Endothelial cell of umbilical vein (primary cell): Measurements from ENCODE around the gene CPPED1.

Experiments used
- EZH2 ChIP-seq: IDR thresholded peaks from 2 replicates; pipeline ENCODE4 v1.6.1; 2012; ENCODE audit warnings: borderline replicate concordance, low read depth, mild to moderate bottlenecking, moderate library complexity, low read length, inconsistent platforms; ENCODE audit not compliant: severe bottlenecking
- FOS ChIP-seq: IDR thresholded peaks from 2 replicates; pipeline ENCODE4 v1.6.1; 2011; ENCODE audit warnings: mild to moderate bottlenecking, low read length, moderate library complexity, borderline replicate concordance; ENCODE audit not compliant: insufficient read depth
- GATA2 ChIP-seq: IDR thresholded peaks from 2 replicates; pipeline ENCODE4 v1.7.0; 2011; ENCODE audit warnings: low read depth, mild to moderate bottlenecking, moderate library complexity, mixed read lengths, low read length; ENCODE audit not compliant: insufficient read length, insufficient read depth
- JUN ChIP-seq: IDR thresholded peaks from 2 replicates; pipeline ENCODE4 v1.6.1; 2011; ENCODE audit warnings: borderline replicate concordance, low read depth; ENCODE audit not compliant: insufficient read length, insufficient read depth
- MYC ChIP-seq: IDR thresholded peaks from one replicate; pipeline ENCODE4 v1.6.1; 2011; ENCODE audit warnings: mild to moderate bottlenecking, low read depth, low read length
- POLR2A ChIP-seq: IDR thresholded peaks from 2 replicates; pipeline ENCODE4 v1.6.1; 2012; ENCODE audit warnings: low read depth, mild to moderate bottlenecking, control low read depth, low read length
- POLR2AphosphoS5 ChIP-seq: IDR thresholded peaks from 2 replicates; pipeline ENCODE4 v1.6.1; 2012; ENCODE audit warnings: low read depth, mild to moderate bottlenecking, control low read depth, low read length, moderate library complexity; ENCODE audit not compliant: insufficient read depth
- TF ChIP-seq, protein P1 (sequence below), 2 donors: IDR thresholded peaks; 1 replicate in 1 of 2; 2 replicates in 1 of 2; pipeline ENCODE4 v1.5.1; 2011; ENCODE audit warnings: low read length in 2 of 2, mild to moderate bottlenecking in 2 of 2, moderate library complexity in 2 of 2, control low read depth in 1 of 2, inconsistent platforms in 1 of 2, low read depth in 1 of 2; ENCODE audit not compliant: insufficient read depth in 1 of 2; ENCODE audit errors: extremely low read depth in 1 of 2
- TF ChIP-seq, protein P2 (sequence below): IDR thresholded peaks from 2 replicates; pipeline ENCODE4 v1.6.1; 2011; ENCODE audit not compliant: insufficient read depth, insufficient read length

GRCh38 chr16:12771341-12771798, 32.3 kb downstream of the CPPED1 start:
- TF ChIP-seq JUN (no peak), POLR2A (no peak), EZH2 (no peak), POLR2AphosphoS5 (no peak), MYC (no peak), FOS (no peak), GATA2 (no peak)
- TF ChIP-seq, protein P1, sequence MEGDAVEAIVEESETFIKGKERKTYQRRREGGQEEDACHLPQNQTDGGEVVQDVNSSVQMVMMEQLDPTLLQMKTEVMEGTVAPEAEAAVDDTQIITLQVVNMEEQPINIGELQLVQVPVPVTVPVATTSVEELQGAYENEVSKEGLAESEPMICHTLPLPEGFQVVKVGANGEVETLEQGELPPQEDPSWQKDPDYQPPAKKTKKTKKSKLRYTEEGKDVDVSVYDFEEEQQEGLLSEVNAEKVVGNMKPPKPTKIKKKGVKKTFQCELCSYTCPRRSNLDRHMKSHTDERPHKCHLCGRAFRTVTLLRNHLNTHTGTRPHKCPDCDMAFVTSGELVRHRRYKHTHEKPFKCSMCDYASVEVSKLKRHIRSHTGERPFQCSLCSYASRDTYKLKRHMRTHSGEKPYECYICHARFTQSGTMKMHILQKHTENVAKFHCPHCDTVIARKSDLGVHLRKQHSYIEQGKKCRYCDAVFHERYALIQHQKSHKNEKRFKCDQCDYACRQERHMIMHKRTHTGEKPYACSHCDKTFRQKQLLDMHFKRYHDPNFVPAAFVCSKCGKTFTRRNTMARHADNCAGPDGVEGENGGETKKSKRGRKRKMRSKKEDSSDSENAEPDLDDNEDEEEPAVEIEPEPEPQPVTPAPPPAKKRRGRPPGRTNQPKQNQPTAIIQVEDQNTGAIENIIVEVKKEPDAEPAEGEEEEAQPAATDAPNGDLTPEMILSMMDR (IDR thresholded peaks at IDR 0.05; ENCODE audit: extremely low read depth in 1 of 2, insufficient read depth in 1 of 2, low read depth in 1 of 2, low read length in 2 of 2), result no peak
- TF ChIP-seq, protein P2, sequence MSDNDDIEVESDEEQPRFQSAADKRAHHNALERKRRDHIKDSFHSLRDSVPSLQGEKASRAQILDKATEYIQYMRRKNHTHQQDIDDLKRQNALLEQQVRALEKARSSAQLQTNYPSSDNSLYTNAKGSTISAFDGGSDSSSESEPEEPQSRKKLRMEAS, result no peak
